Activated CD4-positive, alpha-beta T cell treated with anti-CD3 and anti-CD28 coated beads, Interleukin-2, Interleukin-4, amounts not matched to agents 100 ng/mL and 50 ng/mL, durations not matched to agents 16 hours and 8 hours (primary cell): Measurements from ENCODE around the gene CRADD.

Source experiments
- DNase-seq: peaks from one replicate; pipeline ENCODE4 v3.0.0-alpha.2; 2020; ENCODE audit warnings: low spot score

Gene CRADD

GRCh38 chr12:93808169-93808899, 131.2 kb downstream of the CRADD start:
- no peak for DNase-seq

GRCh38 chr12:93812626-93813025, 135.5 kb downstream of the CRADD start:
- DNase-seq: no peak

- DNase-seq: no peak
Measured at GRCh38 chr12:93813186-93813585, 136.0 kb downstream of the CRADD start.

DNA sequence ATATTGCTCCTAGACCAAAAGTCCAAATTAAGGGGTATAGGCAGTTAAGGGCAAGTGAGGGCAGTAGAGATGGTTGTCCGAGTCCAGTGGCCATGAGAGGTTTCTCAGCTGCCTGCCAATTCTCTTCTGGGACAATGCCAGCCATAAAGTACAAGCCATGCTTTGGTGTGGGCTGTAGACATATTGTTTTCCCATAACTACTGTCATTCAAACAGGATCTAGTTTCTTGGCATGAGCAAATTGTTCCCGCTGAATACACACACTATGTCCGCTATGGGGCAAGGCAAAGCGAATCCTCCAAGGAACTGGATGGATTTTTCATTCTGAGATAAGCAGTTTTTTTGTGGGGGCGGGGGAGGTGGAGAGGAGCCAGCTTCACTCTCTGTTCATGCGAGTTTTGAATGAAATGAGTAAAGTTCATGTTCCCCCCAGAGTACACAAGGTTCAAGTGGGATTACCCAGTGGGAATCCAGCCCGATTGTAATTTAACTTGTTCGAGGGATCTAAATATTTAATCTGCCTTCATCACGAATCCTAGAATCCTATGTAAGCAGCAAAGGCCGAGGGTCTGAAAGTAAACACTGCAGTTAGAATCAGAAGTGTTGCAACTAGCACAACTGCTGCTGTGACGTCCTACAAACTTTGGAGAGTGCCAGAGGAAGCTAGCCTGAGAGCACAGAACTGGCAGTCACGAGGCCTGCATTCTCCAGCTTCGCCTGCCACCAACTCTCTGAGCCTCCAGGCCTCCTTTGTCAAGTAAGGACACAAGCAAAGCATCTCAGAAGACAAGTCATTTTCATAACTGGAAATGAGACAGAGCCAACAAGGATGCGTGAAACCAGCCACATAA, 137.0 kb downstream of the CRADD start:
- DNase-seq: peak; percentile 7

GRCh38 chr12:93818488-93819049, 141.4 kb downstream of the CRADD start:
- DNase-seq: no peak

- DNase-seq: no peak
Measured at GRCh38 chr12:93819050-93819491, 141.9 kb downstream of the CRADD start.

DNA sequence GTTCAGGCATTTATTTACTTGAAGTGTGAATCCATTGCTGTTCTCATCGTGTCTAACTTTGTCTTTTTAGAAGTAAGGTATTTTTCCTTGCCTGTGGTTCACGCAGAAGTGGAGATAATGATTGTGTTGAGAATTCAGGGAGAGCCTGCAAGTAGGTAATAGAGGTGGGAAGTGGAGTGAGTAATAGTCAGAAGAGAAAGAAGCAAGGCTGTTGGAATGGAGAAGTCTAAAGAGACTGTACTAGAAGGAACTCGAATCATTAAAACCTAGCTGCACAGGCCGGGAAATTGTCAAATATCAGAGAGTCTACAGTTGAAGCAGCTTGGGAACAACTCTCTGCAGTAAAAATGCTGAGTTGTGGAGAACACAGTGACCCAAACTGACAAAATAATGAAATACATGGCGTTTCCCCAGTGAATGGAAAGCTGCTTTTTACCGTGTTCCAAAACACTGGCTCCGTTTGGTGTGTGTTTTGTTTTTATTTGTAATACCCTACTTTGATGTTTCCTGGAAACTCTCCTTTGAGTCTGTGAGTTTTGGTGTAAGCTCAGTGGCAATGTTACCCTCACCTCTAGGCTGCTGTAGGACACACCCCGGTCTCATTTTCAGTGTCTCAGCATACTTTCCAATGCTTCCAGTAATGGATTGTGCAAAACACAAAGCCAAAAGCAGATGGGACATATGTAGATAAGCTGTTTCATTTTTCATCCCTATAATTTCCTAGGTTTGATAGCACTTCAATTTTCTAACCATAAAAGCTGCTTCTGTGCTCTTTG, 146.6 kb downstream of the CRADD start:
- no peak for DNase-seq

DNA sequence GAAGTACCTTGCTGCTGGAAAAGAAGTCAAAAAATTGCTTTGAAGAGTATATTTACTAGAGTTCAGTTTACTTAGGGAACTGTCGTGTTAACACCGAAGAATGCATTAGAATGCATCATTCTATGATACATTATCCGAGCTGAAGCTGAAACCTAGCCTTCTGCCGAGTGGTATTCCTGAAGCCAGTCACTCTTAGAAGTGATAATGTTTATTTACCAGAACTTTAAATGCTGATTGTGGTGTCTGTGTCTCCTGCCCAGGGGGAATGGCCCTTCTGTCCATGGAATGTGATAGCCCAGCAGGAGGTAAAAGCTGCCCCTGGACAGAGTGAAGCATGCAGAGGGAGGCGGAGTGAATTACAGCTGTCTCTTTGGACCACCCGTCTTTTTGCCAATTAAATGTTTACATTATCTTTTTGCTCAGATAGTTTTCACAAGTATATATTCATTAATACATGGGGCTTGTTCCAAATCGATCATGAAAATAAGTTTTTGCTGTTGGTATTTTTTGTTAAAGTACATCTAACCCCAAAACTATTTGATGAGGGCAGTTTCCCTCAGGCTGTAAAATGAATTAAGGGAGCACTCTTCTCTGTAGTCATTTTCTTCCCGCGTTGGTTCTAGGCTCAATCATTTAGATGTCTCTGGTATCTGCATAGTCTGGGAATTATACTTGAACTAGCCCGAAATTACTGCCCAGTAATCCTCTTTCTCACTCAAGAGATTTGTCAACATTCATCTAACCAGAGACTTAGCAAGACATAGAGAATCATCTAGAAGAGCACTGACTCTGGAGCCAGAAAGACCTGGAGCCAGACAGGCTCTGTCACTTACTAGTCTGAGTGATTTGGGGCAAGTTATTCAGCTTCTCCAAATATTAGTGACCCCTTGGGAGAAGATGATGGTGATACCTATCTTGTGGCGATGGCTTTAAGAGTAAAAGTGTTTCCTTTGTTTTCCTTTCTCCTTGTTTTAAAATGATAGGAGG, 147.6 kb downstream of the CRADD start:
- DNase-seq: no peak

- DNase-seq: no peak
Measured at GRCh38 chr12:93825501-93825888, 148.3 kb downstream of the CRADD start.

DNA sequence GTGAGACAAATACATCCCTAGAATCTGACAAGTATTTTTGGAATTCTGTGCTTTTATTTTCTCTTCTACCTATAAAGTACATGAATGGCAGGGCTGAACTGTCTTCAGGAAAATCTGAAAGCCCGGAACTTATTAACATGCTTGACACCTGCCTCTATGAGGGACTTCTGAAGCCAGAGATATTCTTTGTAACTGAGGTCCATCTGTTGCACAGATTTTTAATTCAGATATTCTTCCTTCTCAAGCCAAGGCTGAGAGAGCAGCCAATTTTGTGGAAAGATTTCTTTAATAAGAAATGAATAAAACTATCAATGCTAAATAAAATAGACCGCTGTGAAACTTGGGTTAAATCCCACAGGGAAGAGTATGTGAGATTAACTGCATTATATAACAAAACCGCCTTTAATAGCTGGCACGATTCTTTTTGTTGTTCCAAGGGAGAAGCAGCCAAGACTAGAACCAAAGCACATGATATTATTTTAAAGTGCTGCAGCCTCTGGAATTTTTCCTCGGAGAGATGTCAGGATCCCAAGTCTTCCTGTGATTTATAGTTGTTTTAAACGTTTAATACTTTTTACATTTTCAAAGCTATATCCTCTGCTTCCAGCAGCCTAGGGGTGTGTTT, 148.9 kb downstream of the CRADD start:
- DNase-seq: no peak

DNA sequence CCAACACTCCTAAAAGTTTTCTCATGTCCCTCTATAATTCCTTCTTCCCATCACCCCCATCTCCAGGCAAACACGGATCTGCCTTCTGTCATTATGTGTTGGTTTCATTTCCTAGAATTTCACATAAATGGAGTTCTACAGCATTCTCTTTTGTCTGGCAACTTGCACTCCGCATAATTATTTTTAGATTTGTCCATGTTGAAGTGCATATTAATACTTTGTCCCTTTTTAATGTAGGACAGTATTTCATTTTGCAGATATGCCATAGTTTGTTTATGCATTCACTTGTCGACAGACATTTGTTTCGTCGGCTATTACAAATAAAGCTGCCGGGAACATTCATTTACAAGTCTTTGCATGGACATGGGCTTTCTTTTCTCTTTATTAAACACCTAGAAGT, 150.0 kb downstream of the CRADD start:
- no peak for DNase-seq

DNA sequence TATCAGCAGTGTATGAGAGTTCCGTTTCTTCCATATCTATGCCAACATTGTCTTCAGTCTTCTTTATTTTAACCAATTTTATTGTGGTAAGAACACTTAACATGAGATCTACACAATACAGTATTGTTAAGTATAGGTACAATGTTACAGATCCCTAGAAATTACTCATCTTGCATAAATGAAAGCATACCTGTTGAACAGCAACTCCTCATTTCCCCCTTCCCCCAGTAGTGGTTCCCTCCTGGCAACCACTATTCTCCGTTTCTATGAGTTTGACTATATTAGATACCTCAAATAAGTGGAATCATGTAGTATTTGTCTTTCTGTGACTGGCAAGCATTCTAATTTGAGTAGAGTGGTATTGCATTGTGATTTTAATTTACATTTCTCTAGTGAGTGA, 150.5 kb downstream of the CRADD start:
- DNase-seq: no peak

DNA sequence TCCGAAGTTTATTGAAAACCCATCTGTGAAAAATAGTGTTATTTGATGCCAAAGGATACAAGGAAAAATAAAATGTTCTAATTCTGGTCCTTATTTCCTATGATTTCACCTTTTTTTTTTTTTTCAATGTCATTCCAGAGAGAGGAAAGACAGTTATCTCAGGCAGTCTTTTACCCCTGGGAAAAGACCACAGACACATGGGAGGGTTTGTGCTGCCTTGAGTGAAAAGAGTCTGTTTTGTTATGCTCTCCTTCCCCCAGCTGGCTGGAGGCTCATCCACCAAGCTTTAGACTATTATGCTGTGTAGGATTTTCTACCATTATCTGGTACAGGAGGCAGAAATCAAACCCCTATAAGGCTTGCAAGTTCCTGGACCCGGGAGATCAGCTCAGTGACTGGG, 151.8 kb downstream of the CRADD start:
- no peak for DNase-seq

GRCh38 chr12:93831374-93831773, 154.2 kb downstream of the CRADD start:
- DNase-seq: no peak

GRCh38 chr12:93832131-93832530, 155.0 kb downstream of the CRADD start:
- no peak for DNase-seq

DNA sequence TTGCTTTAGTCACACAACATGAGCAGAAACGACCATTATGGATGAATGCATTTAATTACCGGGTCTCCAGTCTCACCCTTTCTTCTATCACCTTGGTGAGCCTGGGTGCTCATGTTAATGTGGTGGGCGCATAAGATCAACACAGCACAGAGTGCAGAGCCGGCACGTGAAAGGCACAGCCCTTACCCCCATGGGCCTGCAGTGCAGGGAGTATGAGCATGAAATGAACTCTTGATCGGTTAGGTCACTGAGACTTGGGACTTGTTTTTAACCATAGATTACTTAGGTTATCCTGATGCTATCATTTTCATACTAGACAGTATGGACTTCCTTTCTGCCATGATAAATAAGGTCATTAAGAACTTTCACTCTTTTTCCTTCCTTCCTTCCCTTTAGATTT, 156.8 kb downstream of the CRADD start:
- no peak for DNase-seq

GRCh38 chr12:93836620-93837260, 159.6 kb downstream of the CRADD start:
- DNase-seq: no peak

DNA sequence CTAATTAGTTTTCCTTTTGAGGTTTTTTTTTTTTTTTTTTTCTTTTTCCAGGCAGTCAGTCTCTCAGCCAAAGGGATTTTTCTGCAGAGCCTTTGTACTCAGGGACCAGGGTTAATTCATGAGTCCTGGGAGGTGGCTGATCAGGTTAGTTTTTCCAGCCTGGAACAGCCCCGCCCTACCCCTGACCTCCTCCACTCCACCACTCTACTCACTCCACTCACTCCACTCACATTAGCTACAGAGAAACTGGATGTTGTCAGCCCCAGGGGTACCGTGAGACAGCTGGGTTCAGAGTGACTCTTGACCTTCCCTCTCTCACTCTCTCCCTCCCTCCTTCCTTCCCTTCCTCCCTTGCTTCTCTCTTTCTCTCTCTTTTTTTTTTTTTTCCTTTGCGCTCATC, 161.0 kb downstream of the CRADD start:
- no peak for DNase-seq

DNA sequence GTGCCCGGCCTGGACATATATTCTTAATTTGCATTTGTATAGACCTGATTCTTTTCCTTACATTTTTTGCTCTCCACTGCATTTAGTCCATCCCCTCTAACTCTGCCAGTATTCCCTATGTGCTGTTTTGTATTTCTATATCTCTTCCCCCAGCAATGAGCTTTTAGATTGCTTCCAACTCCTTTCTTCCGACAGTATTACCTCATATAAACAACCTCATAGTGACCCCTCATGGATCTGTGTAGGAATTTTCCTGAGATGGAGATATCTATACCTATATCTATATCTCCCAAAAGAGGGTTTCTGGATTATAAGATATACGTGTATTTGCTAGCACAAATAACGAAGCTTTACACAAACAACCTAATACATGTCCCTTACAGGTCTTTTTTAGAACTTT, 161.9 kb downstream of the CRADD start:
- DNase-seq: no peak

- DNase-seq: no peak
Measured at GRCh38 chr12:93841671-93842070, 164.5 kb downstream of the CRADD start.
